Measurements from ENCODE around the gene MDP1.

The MDP1 gene

GRCh38 chr14:24260780-24261157 lies 44.9 kb upstream of the MDP1 start:
- H3F3A ChIP-seq (ENCODE audit: insufficient read depth, low read length): no peaks in the 10 kb centered on the region
- no peak overlapping the region for H3K9ac ChIP-seq (ENCODE audit: low read length)
- no peaks in the 10 kb centered on the region for H3K9me2 ChIP-seq (ENCODE audit: low read depth, low read length)
- H2AFZ ChIP-seq (ENCODE audit: low read length): no peak overlapping the region
- H3K27me3 ChIP-seq (ENCODE audit: insufficient read depth, low read length): no peaks in the 10 kb centered on the region
- H4K20me1 ChIP-seq (ENCODE audit: insufficient read depth, low read length): no peaks in the 10 kb centered on the region
- no peaks in the 10 kb centered on the region for H3K79me2 ChIP-seq (ENCODE audit: insufficient read depth, low read length)
- H3K9me3 ChIP-seq (ENCODE audit: low read length): no peaks in the 10 kb centered on the region
- H3K36me3 ChIP-seq (ENCODE audit: insufficient read depth, low read length): no peaks in the 10 kb centered on the region
- H3K4me1 ChIP-seq (ENCODE audit: insufficient read depth, low read length, severe bottlenecking): no peaks in the 10 kb centered on the region
- no peak overlapping the region for H3K4me2 ChIP-seq (ENCODE audit: low read length)
- H3K4me3 ChIP-seq (ENCODE audit: low read depth, low read length, poor library complexity, severe bottlenecking): no peak overlapping the region
- no peak overlapping the region for H3K27ac ChIP-seq (ENCODE audit: low read depth, low read length, poor library complexity, severe bottlenecking)
- TF ChIP-seq EZH2 (IDR thresholded peaks at IDR 0.05; ENCODE audit: borderline replicate concordance, low read length): no peak
- no peak for TF ChIP-seq CTCF (IDR thresholded peaks at IDR 0.05; ENCODE audit: low read length)

GRCh38 chr14:24260026-24260779 lies 44.3 kb upstream of the MDP1 start:
- Histone ChIP-seq H3K27ac (ENCODE audit: low read depth, low read length, poor library complexity, severe bottlenecking) (no peak overlapping the region), H3F3A (ENCODE audit: insufficient read depth, low read length) (no peaks in the 10 kb centered on the region), H3K27me3 (ENCODE audit: insufficient read depth, low read length) (no peaks in the 10 kb centered on the region), H2AFZ (ENCODE audit: low read length) (no peak overlapping the region), H3K4me2 (ENCODE audit: low read length) (no peak overlapping the region), H4K20me1 (ENCODE audit: insufficient read depth, low read length) (no peaks in the 10 kb centered on the region), H3K4me3 (ENCODE audit: low read depth, low read length, poor library complexity, severe bottlenecking) (no peak overlapping the region), H3K79me2 (ENCODE audit: insufficient read depth, low read length) (no peaks in the 10 kb centered on the region), H3K4me1 (ENCODE audit: insufficient read depth, low read length, severe bottlenecking) (no peaks in the 10 kb centered on the region), H3K9me2 (ENCODE audit: low read depth, low read length) (no peaks in the 10 kb centered on the region), H3K9ac (ENCODE audit: low read length) (no peak overlapping the region), H3K9me3 (ENCODE audit: low read length) (no peaks in the 10 kb centered on the region), H3K36me3 (ENCODE audit: insufficient read depth, low read length) (no peaks in the 10 kb centered on the region)
- TF ChIP-seq CTCF (IDR thresholded peaks at IDR 0.05; ENCODE audit: low read length): no peak
- no peak for TF ChIP-seq EZH2 (IDR thresholded peaks at IDR 0.05; ENCODE audit: borderline replicate concordance, low read length)

GRCh38 chr14:24259282-24260025 lies 43.6 kb upstream of the MDP1 start:
- Histone ChIP-seq H3K79me2 (ENCODE audit: insufficient read depth, low read length) (no peaks in the 10 kb centered on the region), H3K9me2 (ENCODE audit: low read depth, low read length) (no peaks in the 10 kb centered on the region), H3F3A (ENCODE audit: insufficient read depth, low read length) (no peaks in the 10 kb centered on the region), H3K4me3 (ENCODE audit: low read depth, low read length, poor library complexity, severe bottlenecking) (no peak overlapping the region), H3K4me1 (ENCODE audit: insufficient read depth, low read length, severe bottlenecking) (no peaks in the 10 kb centered on the region), H3K27me3 (ENCODE audit: insufficient read depth, low read length) (no peaks in the 10 kb centered on the region), H4K20me1 (ENCODE audit: insufficient read depth, low read length) (no peaks in the 10 kb centered on the region), H3K9me3 (ENCODE audit: low read length) (no peaks in the 10 kb centered on the region), H3K27ac (ENCODE audit: low read depth, low read length, poor library complexity, severe bottlenecking) (no peak overlapping the region), H3K36me3 (ENCODE audit: insufficient read depth, low read length) (no peaks in the 10 kb centered on the region), H2AFZ (ENCODE audit: low read length) (no peak overlapping the region), H3K9ac (ENCODE audit: low read length) (no peak overlapping the region), H3K4me2 (ENCODE audit: low read length) (no peak overlapping the region)
- TF ChIP-seq EZH2 (IDR thresholded peaks at IDR 0.05; ENCODE audit: borderline replicate concordance, low read length) (no peak), CTCF (IDR thresholded peaks at IDR 0.05; ENCODE audit: low read length) (no peak)
